ENCODE data around the gene SAP30BP.

DNA sequence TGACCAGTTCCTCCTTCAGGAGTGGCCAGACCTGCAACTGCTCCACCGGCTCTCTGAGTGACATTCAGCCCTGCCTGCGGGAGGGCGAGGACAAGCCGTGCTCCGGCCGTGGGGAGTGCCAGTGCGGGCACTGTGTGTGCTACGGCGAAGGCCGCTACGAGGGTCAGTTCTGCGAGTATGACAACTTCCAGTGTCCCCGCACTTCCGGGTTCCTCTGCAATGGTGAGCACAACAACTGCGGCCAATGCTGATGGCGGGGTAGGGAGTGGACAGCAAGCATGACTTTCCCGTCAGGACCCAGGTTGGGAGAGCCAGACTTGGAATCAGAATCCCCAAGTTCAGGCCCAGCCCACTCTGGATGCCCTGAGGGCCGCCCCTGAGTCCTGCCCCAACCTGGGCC is 66.3 kb downstream of the SAP30BP start:
- TF ChIP-seq, protein P1, sequence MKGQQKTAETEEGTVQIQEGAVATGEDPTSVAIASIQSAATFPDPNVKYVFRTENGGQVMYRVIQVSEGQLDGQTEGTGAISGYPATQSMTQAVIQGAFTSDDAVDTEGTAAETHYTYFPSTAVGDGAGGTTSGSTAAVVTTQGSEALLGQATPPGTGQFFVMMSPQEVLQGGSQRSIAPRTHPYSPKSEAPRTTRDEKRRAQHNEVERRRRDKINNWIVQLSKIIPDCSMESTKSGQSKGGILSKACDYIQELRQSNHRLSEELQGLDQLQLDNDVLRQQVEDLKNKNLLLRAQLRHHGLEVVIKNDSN (IDR thresholded peaks at IDR 0.05): no peak
- TF ChIP-seq, protein P2, sequence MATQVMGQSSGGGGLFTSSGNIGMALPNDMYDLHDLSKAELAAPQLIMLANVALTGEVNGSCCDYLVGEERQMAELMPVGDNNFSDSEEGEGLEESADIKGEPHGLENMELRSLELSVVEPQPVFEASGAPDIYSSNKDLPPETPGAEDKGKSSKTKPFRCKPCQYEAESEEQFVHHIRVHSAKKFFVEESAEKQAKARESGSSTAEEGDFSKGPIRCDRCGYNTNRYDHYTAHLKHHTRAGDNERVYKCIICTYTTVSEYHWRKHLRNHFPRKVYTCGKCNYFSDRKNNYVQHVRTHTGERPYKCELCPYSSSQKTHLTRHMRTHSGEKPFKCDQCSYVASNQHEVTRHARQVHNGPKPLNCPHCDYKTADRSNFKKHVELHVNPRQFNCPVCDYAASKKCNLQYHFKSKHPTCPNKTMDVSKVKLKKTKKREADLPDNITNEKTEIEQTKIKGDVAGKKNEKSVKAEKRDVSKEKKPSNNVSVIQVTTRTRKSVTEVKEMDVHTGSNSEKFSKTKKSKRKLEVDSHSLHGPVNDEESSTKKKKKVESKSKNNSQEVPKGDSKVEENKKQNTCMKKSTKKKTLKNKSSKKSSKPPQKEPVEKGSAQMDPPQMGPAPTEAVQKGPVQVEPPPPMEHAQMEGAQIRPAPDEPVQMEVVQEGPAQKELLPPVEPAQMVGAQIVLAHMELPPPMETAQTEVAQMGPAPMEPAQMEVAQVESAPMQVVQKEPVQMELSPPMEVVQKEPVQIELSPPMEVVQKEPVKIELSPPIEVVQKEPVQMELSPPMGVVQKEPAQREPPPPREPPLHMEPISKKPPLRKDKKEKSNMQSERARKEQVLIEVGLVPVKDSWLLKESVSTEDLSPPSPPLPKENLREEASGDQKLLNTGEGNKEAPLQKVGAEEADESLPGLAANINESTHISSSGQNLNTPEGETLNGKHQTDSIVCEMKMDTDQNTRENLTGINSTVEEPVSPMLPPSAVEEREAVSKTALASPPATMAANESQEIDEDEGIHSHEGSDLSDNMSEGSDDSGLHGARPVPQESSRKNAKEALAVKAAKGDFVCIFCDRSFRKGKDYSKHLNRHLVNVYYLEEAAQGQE (IDR thresholded peaks at IDR 0.05; ENCODE audit: low read depth): no peak
- TF ChIP-seq TEAD4 (IDR thresholded peaks at IDR 0.05): no peak
- no peak for TF ChIP-seq YY1 (IDR thresholded peaks at IDR 0.05; ENCODE audit: low read depth)
- TF ChIP-seq, protein P3, sequence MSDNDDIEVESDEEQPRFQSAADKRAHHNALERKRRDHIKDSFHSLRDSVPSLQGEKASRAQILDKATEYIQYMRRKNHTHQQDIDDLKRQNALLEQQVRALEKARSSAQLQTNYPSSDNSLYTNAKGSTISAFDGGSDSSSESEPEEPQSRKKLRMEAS (IDR thresholded peaks at IDR 0.05): no peak
- TF ChIP-seq TCF12 (IDR thresholded peaks at IDR 0.05; ENCODE audit: low read depth): no peak
- TF ChIP-seq EP300 (IDR thresholded peaks at IDR 0.05; ENCODE audit: borderline replicate concordance): no peak
- TF ChIP-seq TAF1 (IDR thresholded peaks at IDR 0.05; ENCODE audit: low read depth): no peak
